Adrenal gland (tissue), 12 donors: ENCODE measurements around the gene TMEM129. TPM values are rescaled to one million over a fixed set of nuclear protein-coding genes. Genes with fewer than 3 reads are reported as not detected.
A peak's percentile ranks its signal among the peaks of the same experiment; 100 is the strongest.

ENCODE experiments used
- DNase-seq, 7 donors: peaks; one replicate each; pipeline ENCODE4 v3.0.0-alpha.2; 2019 to 2020
- H3K27ac ChIP-seq, 5 donors: fragments of 200-600 bp; sonication (generic) in 4 of 5; 1 replicate in 3 of 5; 2 replicates in 2 of 5; pipeline versions ENCODE4 v1.5.1 to v1.8.0; 2016 to 2020; ENCODE audit warnings: mild to moderate bottlenecking in 1 of 5
- H3K27me3 ChIP-seq: fragments of 200-600 bp; 2 replicates; pipeline ENCODE4 v1.8.0; 2021
- H3K36me3 ChIP-seq, 2 donors: fragments of 200-600 bp; replicated peaks in 1 of 2; 1 replicate in 1 of 2; 2 replicates in 1 of 2; pipeline versions ENCODE4 v1.5.1 to v1.8.0; 2018 to 2022
- H3K4me1 ChIP-seq, 2 donors: fragments of 200-600 bp; replicated peaks in 1 of 2; 1 replicate in 1 of 2; 2 replicates in 1 of 2; pipeline versions ENCODE4 v1.5.1 to v1.8.0; 2018 to 2021
- H3K4me3 ChIP-seq, 4 donors: fragments of 200-600 bp; sonication (generic) in 3 of 4; one replicate each; pipeline ENCODE4 v1.5.1; 2016 to 2018
- H3K9me3 ChIP-seq, 3 donors: fragments of 200-600 bp; sonication (generic) in 1 of 3; replicated peaks in 1 of 3; 1 replicate in 2 of 3; 2 replicates in 1 of 3; pipeline versions ENCODE4 v1.5.1 to v1.8.0; 2016 to 2021
- CTCF ChIP-seq, 6 experiments: fragments of 450-650 bp in 4 of 6; fragments of 200-600 bp in 2 of 6; sonication (generic) in 1 of 6; IDR thresholded peaks; 1 replicate in 5 of 6; 2 replicates in 1 of 6; pipeline versions ENCODE4 v1.5.1 to v1.8.0; 2016 to 2021; ENCODE audit warnings: antibody characterized with exemption in 6 of 6, mild to moderate bottlenecking in 2 of 6, moderate library complexity in 1 of 6
- POLR2A ChIP-seq, 2 donors: fragments of 450-650 bp; IDR thresholded peaks; one replicate each; pipeline ENCODE4 v1.6.1; 2017; ENCODE audit warnings: antibody characterized with exemption in 2 of 2, mild to moderate bottlenecking in 2 of 2, moderate library complexity in 1 of 2
- whole genome bisulfite sequencing, 4 donors: extraction: QIAGEN DNeasy Blood & Tissue Kit in 2 of 4; methylation state at CpG; one replicate each; pipeline versions ENCODE4 v1.1.5 to v1.1.7; 2013 to 2017; 5-methylcytosine and 5-hydroxymethylcytosine counted together
- intact Hi-C, 2 donors: fragments of 100-400 bp; cut with DNase I; formaldehyde crosslinking; loops; one replicate each; pipeline versions ENCODE4 v1.14.1 to v1.15.0; 2022 to 2023
- polyA plus RNA-seq, 3 donors: library from polyadenylated mRNA; stranded (reverse); fragments of 200-250 nt in 2 of 3; fragments of 350-450 nt in 1 of 3; fragmentation: Illumina TruSeq in 1 of 3; extraction: RNeasy Lipid Tissue Mini Kit (QIAGEN cat#74804) in 1 of 3; gene quantifications; one replicate each; pipeline ENCODE4 v1.2.3, GENCODE V29; 2013 to 2014
- total RNA-seq, 9 donors: library from RNA; depleted of rRNA in 4 of 9; stranded (reverse); fragments of >200 nt in 4 of 9; fragments of 120-200 nt in 1 of 9; fragmentation: NEBNext Ultra II Directional in 1 of 9; extraction: Animal tissue kit (Norgen Biotek cat#: 25700) in 1 of 9; gene quantifications; one replicate each; pipeline versions ENCODE4 v1.1.0 to v1.2.4, GENCODE V29; 2013 to 2023
- donor health status: healthy with polysubstance abuse.
- donor health status: Bipolar disorder and iron deficiency.
- donor health status: DM: yes; HTN: yes; CAD: no.
- donor health status: DM: no; HTN: no; CAD: no.
- donor health status: DM: no; HTN: no; CAD: no.
- donor health status: DM: yes; HTN: yes; CAD: no.

Gene TMEM129
- total and polyA plus RNA-seq, 12 donors, result 14.9 to 119 (median 50.5) TPM

- 85 to 89% (median 87%) methylated on average over 13 of the region's 13 CpGs for WGBS, 4 donors
- Histone ChIP-seq H3K27ac (peak overlapping the region in 4 of 5 donors; percentile 71 to 83 (median 80)), H3K27me3 (no peaks in the 10 kb centered on the region), H3K9me3 (no peaks in the 10 kb centered on the region), H3K4me1 (peaks cover 3 to 6% of the 10 kb centered on the region in 2 donors), H3K36me3 (no peaks in the 10 kb centered on the region), H3K4me3 (peak overlapping the region in 1 of 4 donors; percentile 79)
- TF ChIP-seq CTCF (IDR thresholded peaks at IDR 0.05), result no peak
- TF ChIP-seq POLR2A (IDR thresholded peaks at IDR 0.05), result no peak
- peak in 1 of 7 donors; percentile 33 for DNase-seq
- intact Hi-C loops, result no loop called here
Observed at GRCh38 chr4:1682860-1683259, 38.3 kb downstream of the TMEM129 start.

GRCh38 chr4:1678244-1678643, 42.9 kb downstream of the TMEM129 start:
- no peak for TF ChIP-seq POLR2A (IDR thresholded peaks at IDR 0.05)
- no peak for TF ChIP-seq CTCF (IDR thresholded peaks at IDR 0.05)
- intact Hi-C loops, result no loop called here
- Histone ChIP-seq H3K27ac (no peak overlapping the region), H3K36me3 (no peaks in the 10 kb centered on the region), H3K4me1 (no peaks in the 10 kb centered on the region), H3K27me3 (no peaks in the 10 kb centered on the region), H3K4me3 (no peak overlapping the region), H3K9me3 (no peaks in the 10 kb centered on the region)
- DNase-seq, result no peak
- WGBS, 4 donors, result 78 to 96% (median 85%) methylated on average over 5 of the region's 5 CpGs

- Histone ChIP-seq H3K27me3 (no peaks in the 10 kb centered on the region), H3K4me1 (no peaks in the 10 kb centered on the region), H3K9me3 (no peaks in the 10 kb centered on the region), H3K4me3 (no peak overlapping the region), H3K27ac (no peak overlapping the region), H3K36me3 (no peaks in the 10 kb centered on the region)
- intact Hi-C loops, result no loop called here
- DNase-seq, result no peak
- TF ChIP-seq POLR2A (IDR thresholded peaks at IDR 0.05) (no peak), CTCF (IDR thresholded peaks at IDR 0.05) (no peak)
- WGBS, 4 donors, result 79 to 86% (median 82%) methylated on average over 25 of the region's 25 CpGs
Observed at GRCh38 chr4:1676605-1677525, 44.3 kb downstream of the TMEM129 start.

GRCh38 chr4:1675802-1676137, 45.4 kb downstream of the TMEM129 start:
- Histone ChIP-seq H3K4me3 (no peak overlapping the region), H3K4me1 (no peaks in the 10 kb centered on the region), H3K36me3 (no peaks in the 10 kb centered on the region), H3K27me3 (no peaks in the 10 kb centered on the region), H3K9me3 (no peaks in the 10 kb centered on the region), H3K27ac (no peak overlapping the region)
- WGBS, 4 donors, result 75 to 94% (median 83%) methylated on average over 8 to 10 of the region's 10 CpGs
- intact Hi-C loops, result no loop called here
- TF ChIP-seq CTCF (IDR thresholded peaks at IDR 0.05) (no peak), POLR2A (IDR thresholded peaks at IDR 0.05) (no peak)
- DNase-seq, result no peak
